ENCODE data around the gene WHAMM.
A peak's percentile ranks its signal among the peaks of the same experiment; 100 is the strongest.
"Not testable (repeated sequence)": the region's sequence is repeated elsewhere in the genome, so short reads cannot be mapped to it uniquely, and the experiment has no call there.

Gene WHAMM

GRCh38 chr15:82854554-82854953 is 45.1 kb downstream of the WHAMM start:
- in situ Hi-C loops (cut with MboI; ENCODE audit: low pct_unique_long_range_greater_than_20kb, low sequenced_read_pairs), result loop anchor here (10.0 kb wide), 1 partner anchor 150 kb away; no protein-coding TSS in a partner anchor

GRCh38 chr15:82855286-82856100 is 46.1 kb downstream of the WHAMM start:
- in situ Hi-C loops (cut with MboI; ENCODE audit: low pct_unique_long_range_greater_than_20kb, low sequenced_read_pairs), result loop anchor here (10.0 kb wide), 1 partner anchor 149 kb away; no protein-coding TSS in a partner anchor
- DNase-seq, result peak; percentile 96

More at GRCh38 chr15:82854554-82854953, 45.1 kb downstream of the WHAMM start:
- DNase-seq, result no peak

- no peak for DNase-seq
- in situ Hi-C loops (cut with MboI; ENCODE audit: low pct_unique_long_range_greater_than_20kb, low sequenced_read_pairs), result loop anchor here (10.0 kb wide), 1 partner anchor 148 kb away; no protein-coding TSS in a partner anchor
These were observed 47.2 kb downstream of the WHAMM start for GRCh38 chr15:82856397-82857170.

GRCh38 chr15:82858932-82859331 is 49.5 kb downstream of the WHAMM start:
- no peak for DNase-seq

GRCh38 chr15:82862886-82863285 is 53.5 kb downstream of the WHAMM start:
- in situ Hi-C loops (cut with MboI; ENCODE audit: low pct_unique_long_range_greater_than_20kb, low sequenced_read_pairs), result no loop called here
- no peak for DNase-seq

More at GRCh38 chr15:82858932-82859331, 49.5 kb downstream of the WHAMM start:
- in situ Hi-C loops (cut with MboI; ENCODE audit: low pct_unique_long_range_greater_than_20kb, low sequenced_read_pairs), result loop anchor here (10.0 kb wide), 1 partner anchor 146 kb away; no protein-coding TSS in a partner anchor

GRCh38 chr15:82864967-82865366 is 55.5 kb downstream of the WHAMM start:
- in situ Hi-C loops (cut with MboI; ENCODE audit: low pct_unique_long_range_greater_than_20kb, low sequenced_read_pairs), result no loop called here
- no peak for DNase-seq

GRCh38 chr15:82865581-82865980 is 56.2 kb downstream of the WHAMM start:
- in situ Hi-C loops (cut with MboI; ENCODE audit: low pct_unique_long_range_greater_than_20kb, low sequenced_read_pairs), result not testable (repeated sequence)

GRCh38 chr15:82865981-82866380 is 56.6 kb downstream of the WHAMM start:
- DNase-seq; in situ Hi-C loops (cut with MboI; ENCODE audit: low pct_unique_long_range_greater_than_20kb, low sequenced_read_pairs): not testable (repeated sequence)

More at GRCh38 chr15:82865581-82865980, 56.2 kb downstream of the WHAMM start:
- not testable (repeated sequence) for DNase-seq

GRCh38 chr15:82870727-82871320 is 61.4 kb downstream of the WHAMM start:
- in situ Hi-C loops (cut with MboI; ENCODE audit: low pct_unique_long_range_greater_than_20kb, low sequenced_read_pairs), result no loop called here
- peak; percentile 95 for DNase-seq

GRCh38 chr15:82871358-82871757 is 61.9 kb downstream of the WHAMM start:
- no peak for DNase-seq
- in situ Hi-C loops (cut with MboI; ENCODE audit: low pct_unique_long_range_greater_than_20kb, low sequenced_read_pairs), result no loop called here

- in situ Hi-C loops (cut with MboI; ENCODE audit: low pct_unique_long_range_greater_than_20kb, low sequenced_read_pairs), result no loop called here
- DNase-seq, result peak; percentile 55
These were observed 62.5 kb downstream of the WHAMM start for GRCh38 chr15:82871832-82872484.

GRCh38 chr15:82873000-82873680 is 63.7 kb downstream of the WHAMM start:
- in situ Hi-C loops (cut with MboI; ENCODE audit: low pct_unique_long_range_greater_than_20kb, low sequenced_read_pairs), result no loop called here
- DNase-seq, result no peak

- no peak for DNase-seq
- in situ Hi-C loops (cut with MboI; ENCODE audit: low pct_unique_long_range_greater_than_20kb, low sequenced_read_pairs), result no loop called here
These were observed 64.8 kb downstream of the WHAMM start for GRCh38 chr15:82874267-82874666.

- no peak for DNase-seq
- in situ Hi-C loops (cut with MboI; ENCODE audit: low pct_unique_long_range_greater_than_20kb, low sequenced_read_pairs), result no loop called here
These were observed 65.5 kb downstream of the WHAMM start for GRCh38 chr15:82874961-82875360.

GRCh38 chr15:82875411-82876003 is 66.1 kb downstream of the WHAMM start:
- DNase-seq, result no peak
- in situ Hi-C loops (cut with MboI; ENCODE audit: low pct_unique_long_range_greater_than_20kb, low sequenced_read_pairs), result no loop called here

GRCh38 chr15:82877825-82878224 is 68.4 kb downstream of the WHAMM start:
- no peak for DNase-seq
- in situ Hi-C loops (cut with MboI; ENCODE audit: low pct_unique_long_range_greater_than_20kb, low sequenced_read_pairs), result no loop called here

- in situ Hi-C loops (cut with MboI; ENCODE audit: low pct_unique_long_range_greater_than_20kb, low sequenced_read_pairs), result no loop called here
- no peak for DNase-seq
These were observed 68.9 kb downstream of the WHAMM start for GRCh38 chr15:82878325-82878724.

- in situ Hi-C loops (cut with MboI; ENCODE audit: low pct_unique_long_range_greater_than_20kb, low sequenced_read_pairs), result no loop called here
- DNase-seq, result no peak
These were observed 71.3 kb downstream of the WHAMM start for GRCh38 chr15:82880704-82881103.

Measured in KBM-7 (cell line).